HG02943 (cell line): ENCODE data around the gene LARP1.
"Not testable (repeated sequence)": the region's sequence is repeated elsewhere in the genome, so short reads cannot be mapped to it uniquely, and the experiment has no call there.

Source experiments
- ATAC-seq: cut with Tn5 transposase; IDR thresholded peaks from one replicate; pipeline ENCODE4 v1.9.1; 2021; ENCODE audit warnings: mild to moderate bottlenecking, low read depth, moderate library complexity; ENCODE audit not compliant: unreplicated experiment

The LARP1 gene

GRCh38 chr5:154755361-154756008 is at the start of gene LARP1:
LARP1 (plus strand) TSS chr5:154755377; CDS start chr5:154755758, 381 bp downstream.
- peak; percentile 8 for ATAC-seq

DNA sequence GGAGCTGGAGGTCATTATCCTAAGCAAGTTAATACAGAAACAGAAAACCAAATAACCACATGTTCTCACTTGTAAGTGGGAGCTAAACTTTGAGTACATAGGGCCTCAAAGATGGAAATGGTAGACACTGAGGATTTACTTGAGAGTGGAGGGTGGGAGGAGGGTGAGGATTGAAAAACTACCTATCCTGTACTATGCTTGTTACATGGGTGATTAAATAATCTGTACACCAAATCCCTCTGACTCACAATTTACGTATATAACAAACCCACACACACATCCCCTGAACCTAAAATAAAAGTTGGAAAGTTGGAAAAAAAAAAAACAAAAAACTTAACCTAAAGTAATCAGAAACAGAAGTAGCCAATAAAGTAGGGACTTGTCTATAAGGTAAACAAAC is 48.8 kb upstream of the LARP1 start:
- ATAC-seq: no peak

DNA sequence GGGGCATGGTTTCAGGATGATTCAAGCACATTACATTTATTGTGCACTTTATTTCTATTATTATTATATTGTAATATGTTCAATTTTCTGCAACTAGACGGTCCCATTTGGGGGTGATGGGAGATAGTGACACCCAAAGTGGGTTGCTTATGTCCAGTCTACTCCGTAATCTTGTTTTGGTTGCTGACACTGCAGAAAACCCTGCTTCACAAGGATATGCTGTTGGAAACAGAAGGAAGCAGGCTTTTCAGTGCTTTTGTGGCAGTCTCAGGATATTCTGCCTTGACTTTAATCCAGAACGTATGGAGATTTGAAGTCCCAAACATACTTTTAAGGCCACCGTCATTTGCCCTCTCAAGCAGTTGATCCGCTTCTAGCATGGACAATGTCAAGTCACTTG is 47.5 kb upstream of the LARP1 start:
- no peak for ATAC-seq

DNA sequence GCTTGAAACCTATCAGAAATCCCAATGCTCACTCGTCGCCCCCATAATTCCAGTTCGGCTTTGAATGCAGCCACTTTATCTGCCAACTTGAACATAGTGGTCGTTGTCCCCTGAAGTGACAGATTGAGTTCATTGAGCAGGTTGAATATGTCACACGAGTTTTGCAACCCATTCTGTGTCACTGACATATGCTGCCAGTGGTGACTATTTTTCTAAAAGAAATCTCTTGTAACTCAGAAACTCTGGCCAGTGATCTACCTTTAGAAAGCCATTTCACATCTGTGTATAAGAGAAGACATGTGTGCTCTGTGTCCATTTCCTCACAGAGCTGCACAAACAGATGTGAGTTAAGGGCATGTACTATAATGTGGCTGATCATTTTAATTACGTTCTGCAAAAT is 47.0 kb upstream of the LARP1 start:
- no peak for ATAC-seq

- no peak for ATAC-seq
Measured at GRCh38 chr5:154708846-154709245, 46.3 kb upstream of the LARP1 start.

DNA sequence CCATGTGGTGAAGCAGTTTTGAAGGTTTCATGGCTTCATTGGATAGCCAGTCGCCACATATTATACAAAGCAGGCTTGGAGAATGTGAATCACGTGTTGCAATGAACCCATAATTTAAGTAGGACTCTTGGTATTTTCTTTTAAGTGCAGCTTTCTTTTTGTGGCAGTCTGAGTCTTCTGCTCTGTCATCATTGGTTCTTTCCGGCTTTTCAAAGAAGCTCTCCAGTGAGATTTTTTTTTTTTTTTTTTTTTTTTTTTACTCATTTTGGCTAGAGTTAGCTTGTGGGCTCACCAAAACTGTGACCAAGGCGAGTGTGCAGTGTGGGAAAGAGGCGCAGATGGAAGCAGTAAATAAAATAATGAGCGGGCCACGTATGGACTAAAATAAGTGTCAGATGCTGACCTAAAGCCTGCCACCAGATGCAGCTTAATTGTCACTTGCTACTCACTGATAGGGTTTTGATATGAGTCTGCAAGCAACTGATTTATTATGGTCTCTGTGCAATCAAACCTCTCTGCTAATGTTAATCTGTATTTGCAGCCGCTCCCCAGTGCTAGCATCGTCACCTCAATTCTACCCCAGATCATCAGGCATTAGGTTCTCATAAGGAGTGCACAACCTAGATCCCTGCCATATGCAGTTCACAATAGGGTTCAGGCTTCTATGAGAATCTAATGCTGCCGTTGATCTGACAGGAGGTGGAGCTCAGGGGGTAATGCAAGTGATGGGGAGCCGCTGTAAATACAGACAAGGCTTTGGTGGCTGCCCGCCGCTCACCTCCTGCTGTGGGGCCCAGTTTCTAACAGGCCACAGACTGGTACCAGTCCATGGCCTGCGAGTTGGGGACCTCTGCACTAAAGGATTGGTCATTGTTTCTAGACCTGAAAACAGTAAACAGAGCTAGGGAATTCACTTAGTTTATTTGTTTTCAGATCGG is 45.5 kb upstream of the LARP1 start:
- ATAC-seq: no peak

- ATAC-seq: no peak
Measured at GRCh38 chr5:154712518-154713437, 42.4 kb upstream of the LARP1 start.

DNA sequence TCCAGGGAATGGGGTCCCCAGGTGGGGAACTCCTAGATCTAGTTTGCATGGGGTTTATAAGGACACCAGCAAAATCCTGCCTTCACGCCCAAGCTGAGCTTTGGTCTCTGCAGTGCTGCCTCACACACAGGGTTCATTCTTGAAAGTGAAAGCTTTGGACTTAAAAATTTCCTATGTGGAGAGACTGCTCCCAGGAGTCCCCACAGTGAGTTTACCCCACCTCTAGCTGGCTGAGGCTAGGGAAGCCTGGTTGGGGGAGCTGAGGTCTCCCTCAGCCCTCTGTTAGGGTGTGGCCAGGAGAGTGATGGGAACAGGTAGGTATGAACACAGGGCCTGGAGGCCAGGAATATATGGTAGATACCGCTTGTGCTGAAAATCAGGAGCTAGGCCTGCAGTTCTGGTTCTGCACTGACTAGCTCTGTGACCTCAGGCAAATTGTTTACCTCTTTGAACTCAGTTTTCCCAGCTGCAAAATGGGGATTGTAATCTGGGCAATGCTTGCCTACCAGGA is 41.5 kb upstream of the LARP1 start:
- ATAC-seq: no peak

DNA sequence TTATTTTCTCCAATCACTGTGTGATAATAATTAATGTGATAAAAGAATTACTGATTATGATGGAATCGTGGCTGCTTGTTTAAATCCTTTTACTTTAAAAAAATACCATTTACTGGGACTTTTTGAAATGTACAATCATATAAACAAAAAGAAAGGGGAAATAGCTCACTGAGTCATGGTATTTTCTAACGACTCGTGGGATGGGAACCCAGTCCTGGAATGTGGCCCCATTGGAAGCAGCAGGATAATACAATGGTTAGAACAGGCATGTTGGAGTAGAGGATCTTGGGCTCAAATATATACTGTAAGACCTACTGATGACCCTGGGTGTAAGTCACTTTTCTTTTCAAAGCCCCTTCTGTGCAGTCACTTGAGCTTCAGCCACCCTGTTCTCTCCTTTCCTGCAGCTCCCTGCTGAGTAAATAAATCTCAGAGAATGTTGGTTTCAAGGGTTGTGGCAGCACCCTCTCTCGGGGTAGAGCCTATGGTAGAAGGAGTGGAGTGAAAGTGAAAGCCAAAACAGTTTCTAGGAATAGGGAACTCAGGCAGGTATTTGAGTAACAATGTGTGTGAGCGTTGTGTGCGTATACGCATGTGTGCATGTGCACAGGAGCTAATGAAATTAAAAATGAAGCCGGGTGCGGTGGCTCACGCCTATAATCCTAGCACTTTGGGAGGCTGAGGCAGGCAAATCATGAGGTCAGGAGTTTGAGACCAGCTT is 40.8 kb upstream of the LARP1 start:
- ATAC-seq: no peak

DNA sequence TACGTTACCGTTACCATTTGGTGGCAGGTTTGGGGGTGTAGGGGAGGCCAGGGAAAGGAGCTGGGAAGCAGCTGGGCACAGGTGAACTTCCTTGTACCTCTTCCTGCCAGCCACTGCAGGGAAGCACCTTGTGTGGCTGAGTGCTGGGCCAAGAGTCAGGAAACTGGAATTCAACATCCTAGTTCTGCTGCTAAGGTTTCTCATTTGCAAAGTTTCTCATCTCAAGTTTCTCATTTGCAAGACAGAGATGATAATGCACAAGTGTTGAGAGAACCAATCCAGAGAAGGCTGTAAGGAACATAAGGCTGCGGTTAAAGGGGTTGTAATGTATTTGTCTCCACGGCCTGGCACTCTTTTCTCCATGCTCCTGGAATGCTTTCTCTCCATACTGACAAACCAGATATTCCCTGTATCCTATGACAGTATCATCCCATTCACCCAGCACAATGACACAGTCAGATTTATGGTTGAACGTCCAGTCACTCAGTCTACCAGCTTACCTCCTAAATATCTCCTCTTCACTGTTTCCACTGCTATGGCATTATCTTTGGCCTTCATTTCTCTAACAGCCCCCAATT is 33.6 kb upstream of the LARP1 start:
- ATAC-seq: no peak

DNA sequence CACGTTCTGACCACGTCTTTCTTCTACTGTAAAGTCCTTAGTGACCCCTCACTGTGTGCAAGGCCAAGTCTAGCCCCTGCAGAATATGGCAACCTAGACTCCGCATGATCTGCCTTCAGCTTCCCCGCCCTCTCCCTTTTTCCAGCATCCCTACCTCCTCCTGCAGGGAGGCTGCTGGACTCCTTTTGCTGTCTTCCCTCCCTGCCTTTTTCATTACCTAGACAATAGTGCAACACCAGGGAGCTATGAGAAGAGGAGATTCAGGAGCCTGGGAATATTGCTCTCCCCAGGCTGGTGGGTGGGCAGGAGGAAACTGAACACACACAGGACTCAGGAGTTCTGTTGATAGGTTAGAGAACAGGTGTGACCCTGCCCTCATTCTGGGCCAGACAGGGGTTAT is 33.1 kb upstream of the LARP1 start:
- no peak for ATAC-seq

GRCh38 chr5:154722936-154723335 is 32.2 kb upstream of the LARP1 start:
- ATAC-seq: no peak

GRCh38 chr5:154723740-154724505 is 31.3 kb upstream of the LARP1 start:
- no peak for ATAC-seq

DNA sequence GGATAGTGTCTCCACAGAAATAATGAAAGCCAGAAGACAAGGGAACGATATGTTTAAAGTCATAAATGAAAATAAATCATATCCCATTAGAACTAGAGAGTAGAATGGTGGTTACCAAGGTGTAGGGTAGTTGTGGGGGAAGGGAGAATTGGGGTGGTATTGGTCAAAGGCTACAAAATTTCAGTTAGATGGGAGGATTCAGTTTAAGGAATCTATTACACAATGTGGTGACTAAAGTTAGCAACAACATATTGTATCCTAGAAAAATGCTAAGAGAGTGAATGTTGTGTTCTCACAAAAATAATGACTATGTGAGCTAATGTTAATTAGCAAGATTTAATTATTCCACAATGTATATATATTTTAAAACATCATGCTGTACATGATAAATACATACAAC is 27.8 kb upstream of the LARP1 start:
- no peak for ATAC-seq

GRCh38 chr5:154728939-154729588 is 26.1 kb upstream of the LARP1 start:
- ATAC-seq: no peak

DNA sequence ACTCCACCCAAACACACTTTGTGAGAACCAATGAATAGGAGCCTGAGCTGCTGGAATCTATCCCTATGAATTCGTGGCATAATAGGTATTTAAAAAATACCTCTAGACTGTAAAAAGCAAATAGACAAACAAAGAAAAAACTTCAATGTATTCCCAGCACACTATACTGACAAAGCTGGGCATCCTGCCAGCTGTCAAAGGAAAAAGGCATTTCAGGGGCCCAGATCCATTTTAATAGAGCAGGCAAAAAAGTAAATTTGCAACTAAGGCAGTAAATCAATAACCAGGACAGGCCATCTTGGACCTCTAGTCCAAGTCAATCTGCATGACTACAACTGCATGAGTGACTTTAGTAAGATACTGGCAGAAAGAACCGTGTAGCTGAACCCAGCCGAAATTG is 25.6 kb upstream of the LARP1 start:
- ATAC-seq: no peak

DNA sequence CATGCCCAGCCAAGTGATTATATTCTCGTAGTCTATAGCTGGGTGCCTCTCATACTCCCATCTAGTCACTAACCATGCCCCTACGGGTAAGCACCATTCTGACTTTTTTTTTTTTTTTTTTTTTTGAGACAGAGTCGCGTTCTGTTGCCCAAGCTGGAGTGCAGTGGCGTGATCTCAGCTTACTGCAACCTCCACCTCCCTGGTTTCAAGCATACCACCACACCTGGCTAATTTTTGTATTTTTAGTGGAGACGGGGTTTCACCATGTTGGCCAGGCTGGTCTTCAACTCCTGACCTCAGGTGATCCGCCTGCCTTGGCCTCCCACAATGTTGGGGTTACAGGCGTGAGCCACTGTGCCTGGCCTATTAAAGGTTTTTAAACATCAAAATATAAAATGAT is 24.4 kb upstream of the LARP1 start:
- not testable (repeated sequence) for ATAC-seq

GRCh38 chr5:154732212-154732611 is 23.0 kb upstream of the LARP1 start:
- ATAC-seq: no peak
